GM10266 (cell line): ENCODE measurements around the gene JTB.

Source experiments
- DNase-seq: peaks from one replicate; pipeline ENCODE4 v3.0.0; 2012; ENCODE audit errors: extremely low spot score
- CTCF ChIP-seq: IDR thresholded peaks from 2 replicates; pipeline ENCODE4 v1.5.1; 2012; ENCODE audit warnings: mild to moderate bottlenecking, low read depth; ENCODE audit not compliant: control insufficient read depth, insufficient read depth; ENCODE audit errors: missing control alignments

JTB gene

GRCh38 chr1:153959454-153959853 is 18.0 kb downstream of the JTB start:
- no peak for TF ChIP-seq CTCF
- DNase-seq = no peak

GRCh38 chr1:153958961-153959260 is 18.6 kb downstream of the JTB start:
- no peak for TF ChIP-seq CTCF
- no peak for DNase-seq

GRCh38 chr1:153958111-153958960 is 19.1 kb downstream of the JTB start, which contains the start of gene CRTC2:
Gene CRTC2 (minus strand): TSS chr1:153958612. CDS start chr1:153958497, 115 bp downstream.
- peak; percentile 97 for DNase-seq
- no peak for TF ChIP-seq CTCF

- TF ChIP-seq CTCF = no peak
- peak; percentile 64 for DNase-seq
Measured at GRCh38 chr1:153957744-153958110, 19.7 kb downstream of the JTB start.

- TF ChIP-seq CTCF = no peak
- DNase-seq = no peak
Measured at GRCh38 chr1:153956997-153957715, 20.3 kb downstream of the JTB start.

GRCh38 chr1:153954826-153955225 is 22.6 kb downstream of the JTB start:
- no peak for TF ChIP-seq CTCF
- DNase-seq = no peak

GRCh38 chr1:153953859-153954365 is 23.6 kb downstream of the JTB start:
- no peak for DNase-seq
- no peak for TF ChIP-seq CTCF
